ENCODE results near the gene DACT3.

The DACT3 gene

DNA sequence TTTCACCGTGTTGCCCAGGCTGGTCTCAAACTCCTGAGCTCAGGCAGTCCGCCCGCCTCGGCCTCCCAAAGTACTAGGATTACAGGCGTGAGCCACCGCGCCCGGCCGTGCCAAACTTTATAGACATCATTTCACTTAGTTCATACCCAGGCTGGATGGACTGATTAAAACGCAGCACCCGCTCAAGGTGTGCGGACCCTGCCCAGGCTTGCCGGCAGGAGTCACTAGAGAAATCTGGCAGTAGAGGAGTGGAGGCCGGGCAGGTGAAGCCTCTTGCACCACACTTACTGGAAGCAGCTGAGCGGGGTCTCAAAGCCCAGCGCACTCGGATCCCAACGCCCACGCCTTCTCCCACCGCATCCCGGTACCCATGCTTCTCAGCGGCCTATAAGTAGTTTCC, 47.5 kb downstream of the DACT3 start:
- no peak for DNase-seq (ENCODE audit: low read depth, low spot score)

DNA sequence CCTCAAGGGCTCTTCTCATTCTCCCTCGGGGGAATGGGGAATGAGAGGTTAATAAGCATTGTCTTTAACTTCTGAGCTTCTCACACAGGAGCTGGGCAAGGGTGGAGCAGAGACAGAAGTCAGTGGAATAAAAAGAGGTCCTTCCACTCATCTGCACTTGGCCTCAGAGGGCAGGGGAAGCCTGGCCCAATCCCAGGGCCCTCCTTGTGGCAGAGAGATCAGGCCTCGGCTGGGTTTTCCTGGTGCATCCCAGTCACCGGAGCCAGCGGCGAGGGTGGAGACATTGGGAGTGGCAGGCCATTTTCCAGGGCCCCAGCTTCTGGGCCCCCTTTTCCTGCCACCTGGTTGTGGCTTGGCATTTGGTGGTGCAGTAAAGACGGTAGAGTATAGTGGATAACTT, 49.2 kb downstream of the DACT3 start:
- DNase-seq (ENCODE audit: low read depth, low spot score), result no peak

DNA sequence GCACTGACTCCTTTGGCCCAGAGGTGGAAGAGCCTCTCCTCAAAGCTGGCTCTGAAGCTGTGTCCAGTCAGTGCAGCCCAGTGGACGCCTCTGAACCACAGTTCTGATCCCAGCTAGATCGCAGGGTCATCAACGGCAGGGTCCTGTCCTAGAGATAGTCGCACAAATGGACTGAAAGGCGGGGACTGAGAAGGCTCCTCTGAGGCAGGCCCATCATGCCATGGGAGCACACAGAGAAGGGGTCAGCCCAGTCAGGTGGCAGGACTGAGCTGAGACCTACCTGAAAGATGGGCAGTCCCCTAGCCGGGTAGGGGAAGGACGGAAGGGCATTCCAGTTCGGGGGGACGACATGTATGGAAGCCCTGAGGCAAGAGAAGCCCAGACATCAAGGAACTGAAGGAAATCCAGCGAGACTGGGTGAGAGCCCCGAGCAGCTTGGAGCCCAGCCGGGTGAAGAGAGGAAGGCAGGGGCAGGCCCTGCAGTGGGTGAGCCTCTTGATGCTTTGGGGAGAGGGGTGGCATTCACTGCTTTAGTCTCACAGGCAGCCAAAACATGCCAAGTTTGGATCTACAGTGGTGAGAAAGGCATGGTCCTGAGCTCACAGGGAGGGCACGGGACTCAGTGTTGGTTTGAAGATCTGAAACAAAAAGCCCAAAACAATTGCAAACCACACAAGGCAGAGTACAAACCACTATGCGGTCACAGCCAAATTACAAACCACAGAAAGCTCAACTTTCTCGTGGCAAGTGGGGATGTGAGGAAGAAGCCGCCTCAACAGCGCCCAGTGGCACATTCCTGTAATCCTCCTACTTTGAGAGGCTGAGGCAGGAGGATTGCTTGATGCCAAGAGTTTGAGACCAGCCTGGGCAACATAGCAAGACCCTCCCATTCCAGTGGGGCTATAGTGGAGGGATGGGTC, 49.9 kb downstream of the DACT3 start:
- no peak for DNase-seq (ENCODE audit: low read depth, low spot score)

DNA sequence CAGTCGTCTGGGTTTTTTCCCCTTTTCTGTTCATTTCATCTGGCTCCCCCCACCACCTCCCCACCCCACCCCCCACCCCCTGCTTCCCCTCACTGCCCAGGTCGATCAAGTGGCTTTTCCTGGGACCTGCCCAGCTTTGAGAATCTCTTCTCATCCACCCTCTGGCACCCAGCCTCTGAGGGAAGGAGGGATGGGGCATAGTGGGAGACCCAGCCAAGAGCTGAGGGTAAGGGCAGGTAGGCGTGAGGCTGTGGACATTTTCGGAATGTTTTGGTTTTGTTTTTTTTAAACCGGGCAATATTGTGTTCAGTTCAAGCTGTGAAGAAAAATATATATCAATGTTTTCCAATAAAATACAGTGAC, 50.6 kb downstream of the DACT3 start:
- DNase-seq (ENCODE audit: low read depth, low spot score), result no peak

DNA sequence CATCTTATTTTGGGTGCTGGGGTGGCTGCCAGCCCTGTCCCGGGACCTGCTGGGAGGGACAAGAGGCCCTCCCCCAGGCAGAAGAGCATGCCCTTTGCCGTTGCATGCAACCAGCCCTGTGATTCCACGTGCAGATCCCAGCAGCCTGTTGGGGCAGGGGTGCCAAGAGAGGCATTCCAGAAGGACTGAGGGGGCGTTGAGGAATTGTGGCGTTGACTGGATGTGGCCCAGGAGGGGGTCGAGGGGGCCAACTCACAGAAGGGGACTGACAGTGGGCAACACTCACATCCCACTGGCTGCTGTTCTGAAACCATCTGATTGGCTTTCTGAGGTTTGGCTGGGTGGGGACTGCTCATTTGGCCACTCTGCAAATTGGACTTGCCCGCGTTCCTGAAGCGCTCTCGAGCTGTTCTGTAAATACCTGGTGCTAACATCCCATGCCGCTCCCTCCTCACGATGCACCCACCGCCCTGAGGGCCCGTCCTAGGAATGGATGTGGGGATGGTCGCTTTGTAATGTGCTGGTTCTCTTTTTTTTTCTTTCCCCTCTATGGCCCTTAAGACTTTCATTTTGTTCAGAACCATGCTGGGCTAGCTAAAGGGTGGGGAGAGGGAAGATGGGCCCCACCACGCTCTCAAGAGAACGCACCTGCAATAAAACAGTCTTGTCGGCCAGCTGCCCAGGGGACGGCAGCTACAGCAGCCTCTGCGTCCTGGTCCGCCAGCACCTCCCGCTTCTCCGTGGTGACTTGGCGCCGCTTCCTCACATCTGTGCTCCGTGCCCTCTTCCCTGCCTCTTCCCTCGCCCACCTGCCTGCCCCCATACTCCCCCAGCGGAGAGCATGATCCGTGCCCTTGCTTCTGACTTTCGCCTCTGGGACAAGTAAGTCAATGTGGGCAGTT, 51.2 kb downstream of the DACT3 start:
- DNase-seq (ENCODE audit: low read depth, low spot score), result no peak

DNA sequence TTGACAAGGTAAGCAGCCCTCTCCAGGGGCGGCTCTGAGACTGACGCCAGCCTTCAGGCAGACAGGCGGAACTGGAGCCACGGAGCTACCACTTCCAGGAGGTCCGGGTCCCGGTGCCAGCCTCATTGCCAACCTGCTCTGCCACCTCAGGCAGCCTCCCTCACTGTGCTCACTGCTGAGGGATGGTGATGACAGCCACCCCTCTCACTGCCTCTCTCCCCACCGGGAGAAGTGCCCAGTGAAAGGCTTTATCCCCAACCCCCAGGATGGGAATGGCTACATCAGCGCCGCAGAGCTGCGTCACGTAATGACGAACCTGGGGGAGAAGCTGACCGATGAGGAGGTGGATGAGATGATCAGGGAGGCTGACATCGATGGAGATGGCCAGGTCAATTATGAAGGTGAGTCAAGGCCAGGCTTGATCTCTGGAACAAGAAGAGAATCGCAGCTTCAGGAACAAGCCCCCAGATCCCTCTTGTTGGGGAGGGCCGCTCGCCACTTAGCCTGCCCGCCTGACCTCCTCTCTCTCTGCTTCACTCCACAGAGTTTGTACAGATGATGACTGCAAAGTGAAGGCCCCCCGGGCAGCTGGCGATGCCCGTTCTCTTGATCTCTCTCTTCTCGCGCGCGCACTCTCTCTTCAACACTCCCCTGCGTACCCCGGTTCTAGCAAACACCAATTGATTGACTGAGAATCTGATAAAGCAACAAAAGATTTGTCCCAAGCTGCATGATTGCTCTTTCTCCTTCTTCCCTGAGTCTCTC, 52.2 kb downstream of the DACT3 start:
- no peak for DNase-seq (ENCODE audit: low read depth, low spot score)

DNA sequence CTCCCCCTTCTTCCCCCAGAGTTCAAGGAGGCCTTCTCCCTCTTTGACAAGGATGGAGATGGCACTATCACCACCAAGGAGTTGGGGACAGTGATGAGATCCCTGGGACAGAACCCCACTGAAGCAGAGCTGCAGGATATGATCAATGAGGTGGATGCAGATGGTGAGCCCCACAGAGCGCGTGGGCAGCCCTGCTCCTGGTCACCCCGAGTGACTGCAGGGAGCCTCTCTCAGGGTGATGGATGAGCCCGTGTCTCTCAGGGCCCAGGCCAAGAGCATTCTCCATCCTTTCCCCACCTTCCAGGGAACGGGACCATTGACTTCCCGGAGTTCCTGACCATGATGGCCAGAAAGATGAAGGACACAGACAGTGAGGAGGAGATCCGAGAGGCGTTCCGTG, 52.8 kb downstream of the DACT3 start:
- no peak for DNase-seq (ENCODE audit: low read depth, low spot score)

DNA sequence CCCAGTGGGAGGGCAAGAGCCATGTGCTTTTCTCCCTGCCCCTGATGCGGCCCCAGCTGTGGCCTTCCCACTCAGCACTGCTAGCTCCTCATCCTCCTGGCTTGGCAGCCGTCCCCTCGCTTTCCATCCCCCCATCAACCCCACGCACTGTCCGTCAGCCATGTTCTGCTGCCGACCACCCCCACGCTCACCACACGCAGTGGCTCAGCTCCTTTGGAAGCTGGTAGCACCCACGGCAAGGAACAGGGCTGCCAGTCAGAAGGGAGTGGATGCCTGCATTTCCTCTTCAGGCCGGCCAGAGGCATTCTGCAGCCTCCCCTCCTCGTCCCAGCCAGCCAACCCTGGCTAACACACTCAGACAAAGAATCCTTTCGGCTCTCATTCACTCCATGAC, 53.5 kb downstream of the DACT3 start:
- no peak for DNase-seq (ENCODE audit: low read depth, low spot score)

DNA sequence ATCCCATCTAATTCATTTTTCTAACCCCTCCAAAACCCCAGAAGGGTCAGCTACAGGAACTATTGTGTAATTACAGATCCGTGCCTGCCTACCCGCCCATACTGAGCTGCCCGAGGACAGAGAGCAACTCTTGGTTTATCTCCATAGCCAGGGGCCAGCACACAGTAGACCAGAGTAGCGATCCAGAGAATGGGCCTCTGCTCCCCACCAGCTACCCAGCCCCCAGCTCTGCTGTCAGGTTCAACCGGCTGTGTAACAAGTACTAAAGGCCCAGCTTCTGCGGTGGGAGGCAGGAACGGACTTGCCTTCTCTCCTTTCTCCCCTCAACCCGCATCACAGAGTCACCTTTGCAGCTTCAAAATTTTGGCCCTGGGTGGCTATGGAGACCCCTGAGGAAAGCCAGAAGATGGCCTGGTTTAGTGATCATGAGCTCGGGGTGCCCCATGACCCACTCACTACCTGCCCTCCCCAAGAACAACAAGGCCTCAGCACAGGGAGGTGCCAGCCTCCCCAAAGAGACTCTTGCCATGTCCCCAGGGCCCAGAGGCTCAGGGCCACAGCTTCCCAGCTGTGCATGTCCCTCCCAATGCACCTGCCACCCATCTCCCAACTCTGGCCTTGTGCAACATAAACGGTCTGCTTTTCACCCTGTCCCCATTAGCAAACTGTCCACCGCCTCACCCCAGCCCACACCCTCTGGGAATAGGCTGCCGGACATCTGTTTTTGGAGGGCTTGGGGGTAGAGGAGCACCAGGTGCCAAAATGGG, 54.1 kb downstream of the DACT3 start:
- no peak for DNase-seq (ENCODE audit: low read depth, low spot score)

DNA sequence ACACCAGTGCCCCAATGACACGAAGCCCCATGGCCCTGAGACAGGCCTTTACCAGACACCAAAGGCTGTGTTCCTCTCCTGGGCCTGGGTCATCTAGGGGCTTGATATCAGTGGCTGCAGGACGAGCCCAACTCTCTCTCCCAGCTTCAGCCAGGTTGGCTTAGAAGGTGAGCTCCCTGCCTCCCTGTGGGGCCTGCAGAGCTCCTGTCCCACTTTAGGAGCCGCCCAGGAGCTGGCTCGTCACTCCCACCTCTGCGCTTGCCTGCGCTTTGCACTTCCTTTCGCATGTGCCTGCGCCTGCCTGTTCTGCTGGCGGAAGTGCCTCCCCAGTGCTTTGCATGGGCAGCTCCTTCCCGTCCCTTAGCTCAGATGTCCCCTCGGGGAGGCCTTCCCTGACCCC, 55.0 kb downstream of the DACT3 start:
- no peak for DNase-seq (ENCODE audit: low read depth, low spot score)

DNA sequence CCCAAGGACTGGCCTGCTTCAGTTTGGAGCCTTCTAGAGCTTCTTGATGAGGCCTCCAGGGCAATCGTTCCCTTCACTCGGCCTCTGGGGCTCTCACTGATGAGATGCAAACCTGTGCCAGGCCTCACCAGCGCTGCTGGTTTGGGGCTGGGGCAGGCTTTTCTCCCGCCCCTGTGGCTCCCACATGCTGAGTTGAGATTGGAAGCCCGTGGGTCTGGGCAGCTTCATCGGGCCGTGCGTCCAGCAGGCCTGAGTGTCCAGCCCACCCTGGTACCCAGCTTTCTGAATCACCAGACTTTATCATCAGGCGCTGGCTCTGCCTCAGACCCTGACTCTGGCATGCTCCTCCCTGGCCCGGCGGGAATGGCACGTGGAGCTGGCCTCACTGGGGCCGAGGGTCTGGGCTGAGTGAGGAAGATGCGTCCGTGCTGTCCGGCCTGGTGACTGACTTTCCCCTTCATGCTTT, 55.6 kb downstream of the DACT3 start:
- no peak for DNase-seq (ENCODE audit: low read depth, low spot score)

DNA sequence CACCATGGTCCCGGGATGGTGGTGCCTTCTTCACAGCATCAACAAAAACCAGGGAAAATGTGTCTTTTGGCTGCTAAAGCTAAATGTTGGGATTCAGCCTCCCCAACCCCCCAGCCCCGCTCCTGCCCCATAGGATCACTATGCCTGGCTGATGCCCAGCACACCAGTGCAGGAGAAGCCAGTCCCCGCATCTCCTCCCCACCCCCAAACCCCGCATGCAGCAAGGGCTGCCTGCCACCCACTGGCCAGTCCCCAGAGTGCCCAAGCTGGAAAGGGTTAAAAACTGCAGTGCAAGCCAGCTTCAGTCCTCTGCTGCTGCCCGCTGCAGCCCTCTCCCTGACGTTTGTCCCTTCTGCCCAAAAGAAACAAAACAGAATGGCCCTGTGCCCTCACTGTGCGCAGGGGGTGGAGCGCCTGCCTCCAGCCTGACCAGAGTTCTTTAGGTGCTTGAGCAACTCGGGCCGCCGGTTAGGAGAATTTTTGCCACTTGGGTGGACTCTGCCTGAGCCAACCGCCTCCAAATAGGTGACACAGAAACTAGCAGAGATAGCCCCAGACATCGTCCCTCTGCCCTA, 56.1 kb downstream of the DACT3 start:
- no peak for DNase-seq (ENCODE audit: low read depth, low spot score)

DNA sequence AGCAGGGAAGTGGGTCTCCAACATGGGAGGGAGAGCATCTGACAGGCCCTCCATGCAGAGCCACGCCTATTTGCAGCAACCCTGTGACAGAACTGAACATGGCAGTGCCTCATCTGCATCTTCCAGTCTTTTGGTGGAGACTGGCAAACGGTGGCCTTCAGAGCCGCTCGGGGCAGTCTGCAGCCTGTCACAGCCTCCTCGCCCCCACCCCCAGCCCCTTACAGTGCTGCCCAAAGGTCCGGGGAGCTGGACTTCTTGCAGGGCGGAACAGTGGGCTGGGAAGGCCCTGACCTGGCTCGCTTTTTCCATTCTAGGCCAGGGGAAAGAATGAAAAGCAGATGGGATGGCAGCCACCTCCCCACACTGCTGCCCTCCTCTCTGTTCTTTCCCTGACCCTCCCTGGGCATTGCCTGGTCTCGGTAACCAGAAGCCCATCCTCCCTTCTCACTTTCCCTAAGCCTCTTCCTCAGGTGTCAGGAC, 57.2 kb downstream of the DACT3 start:
- DNase-seq (ENCODE audit: low read depth, low spot score), result no peak

DNA sequence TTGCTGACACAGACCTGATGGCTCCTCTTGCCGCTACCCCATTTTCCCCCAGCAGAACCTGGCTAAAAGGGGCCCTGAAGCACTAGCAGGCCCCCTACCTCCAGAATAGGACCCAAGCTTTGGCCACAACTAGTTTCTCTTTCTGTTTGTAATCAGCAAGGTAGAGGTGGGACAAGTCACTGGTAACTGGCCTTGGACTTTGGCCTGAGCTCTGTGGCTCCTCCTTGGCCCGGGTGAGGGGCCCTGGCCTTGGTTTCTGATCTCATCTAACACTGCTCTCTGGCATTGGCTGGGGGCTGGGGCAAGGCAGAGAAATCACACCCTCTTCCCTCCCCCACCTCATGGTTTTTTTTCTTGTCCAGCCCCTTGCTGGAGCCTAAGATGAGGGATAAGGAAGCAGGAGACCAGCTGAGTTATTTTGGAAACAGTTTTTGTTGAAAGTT, 57.8 kb downstream of the DACT3 start:
- no peak for DNase-seq (ENCODE audit: low read depth, low spot score)

DNA sequence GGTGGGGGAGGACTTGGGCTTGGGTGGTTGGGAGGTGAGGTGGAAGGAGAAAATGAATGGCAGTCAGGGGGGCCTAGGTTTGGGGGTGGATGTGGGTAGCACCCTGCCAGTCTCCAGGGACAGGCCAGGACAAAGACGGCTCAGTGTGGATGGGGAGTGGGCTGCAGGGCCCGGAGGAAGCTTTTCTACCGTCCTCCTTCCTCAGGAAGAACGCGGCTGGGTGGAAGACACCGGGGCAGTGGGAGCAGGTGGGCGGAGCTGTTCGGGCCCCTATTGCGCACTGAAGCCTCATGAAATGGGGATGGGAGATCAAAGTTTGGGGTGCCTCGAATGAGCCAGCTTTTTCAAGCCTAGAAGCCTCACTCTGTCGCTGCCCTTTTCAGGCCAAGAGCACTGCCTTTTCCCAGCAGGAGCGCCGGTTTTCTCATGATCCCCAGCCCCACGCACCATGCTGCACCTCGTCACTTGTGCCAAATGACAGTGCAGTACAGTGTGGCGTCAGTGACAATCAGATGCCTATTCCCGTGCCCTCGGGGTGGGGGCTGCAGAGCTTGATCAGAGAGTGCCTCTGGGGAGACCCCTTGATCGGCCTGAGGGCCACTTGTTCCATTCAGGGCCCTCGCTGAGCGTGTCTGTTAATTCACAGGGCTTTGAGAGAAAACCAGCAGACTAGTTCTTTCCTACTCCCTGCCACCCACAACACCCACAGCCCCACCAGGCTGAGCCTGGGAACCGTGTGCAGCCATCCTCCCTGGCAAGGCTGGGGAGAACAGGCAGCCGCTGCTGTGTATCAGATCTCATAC, 58.4 kb downstream of the DACT3 start:
- DNase-seq (ENCODE audit: low read depth, low spot score), result peak; percentile 36

DNA sequence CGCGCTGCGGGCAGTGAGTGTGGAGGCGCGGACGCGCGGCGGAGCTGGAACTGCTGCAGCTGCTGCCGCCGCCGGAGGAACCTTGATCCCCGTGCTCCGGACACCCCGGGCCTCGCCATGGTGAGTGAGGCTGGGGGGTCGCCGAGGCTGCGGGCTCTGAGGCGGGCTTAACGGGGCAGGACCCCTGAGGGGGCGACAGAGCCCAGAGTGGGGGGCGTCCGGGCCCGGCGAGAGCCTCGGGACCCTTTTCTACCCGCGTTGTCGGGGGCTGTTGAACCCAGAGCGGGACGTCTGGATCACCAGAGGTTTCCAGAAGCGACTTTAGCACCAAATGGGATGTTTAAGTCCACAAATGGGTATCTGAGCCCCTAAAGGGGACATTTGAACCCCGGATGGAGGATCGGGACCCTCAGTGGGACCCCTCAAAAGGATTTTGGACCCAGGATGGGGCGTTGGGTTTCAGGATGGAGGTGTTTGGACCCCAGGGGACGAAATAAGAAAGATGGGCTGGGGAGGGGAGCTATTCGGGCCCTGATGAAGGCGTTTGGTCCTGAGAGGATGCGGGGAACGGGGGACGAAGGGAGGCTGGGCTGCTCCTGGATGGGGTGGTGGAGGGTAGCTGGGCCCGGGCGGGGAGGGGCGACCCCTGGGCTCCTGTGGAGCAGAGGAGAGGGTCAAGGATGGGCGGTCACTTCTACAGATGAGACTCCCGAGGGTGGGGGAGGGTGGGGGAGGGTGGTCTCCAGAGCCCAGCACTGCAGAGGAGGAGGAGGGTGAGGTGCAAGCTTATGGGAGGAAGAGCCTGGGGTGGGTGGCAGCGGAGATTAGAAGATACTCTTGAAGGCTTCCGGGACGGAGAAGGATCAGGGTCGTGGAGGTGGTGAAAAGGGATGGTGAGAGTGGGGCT, 59.4 kb downstream of the DACT3 start, which contains the start of gene CALM3:
TSS of gene CALM3 (plus strand) at position 13 of the 907 bp plus-strand sequence. CDS start at position 118, 105 bp downstream.
- DNase-seq (ENCODE audit: low read depth, low spot score), result no peak

DNA sequence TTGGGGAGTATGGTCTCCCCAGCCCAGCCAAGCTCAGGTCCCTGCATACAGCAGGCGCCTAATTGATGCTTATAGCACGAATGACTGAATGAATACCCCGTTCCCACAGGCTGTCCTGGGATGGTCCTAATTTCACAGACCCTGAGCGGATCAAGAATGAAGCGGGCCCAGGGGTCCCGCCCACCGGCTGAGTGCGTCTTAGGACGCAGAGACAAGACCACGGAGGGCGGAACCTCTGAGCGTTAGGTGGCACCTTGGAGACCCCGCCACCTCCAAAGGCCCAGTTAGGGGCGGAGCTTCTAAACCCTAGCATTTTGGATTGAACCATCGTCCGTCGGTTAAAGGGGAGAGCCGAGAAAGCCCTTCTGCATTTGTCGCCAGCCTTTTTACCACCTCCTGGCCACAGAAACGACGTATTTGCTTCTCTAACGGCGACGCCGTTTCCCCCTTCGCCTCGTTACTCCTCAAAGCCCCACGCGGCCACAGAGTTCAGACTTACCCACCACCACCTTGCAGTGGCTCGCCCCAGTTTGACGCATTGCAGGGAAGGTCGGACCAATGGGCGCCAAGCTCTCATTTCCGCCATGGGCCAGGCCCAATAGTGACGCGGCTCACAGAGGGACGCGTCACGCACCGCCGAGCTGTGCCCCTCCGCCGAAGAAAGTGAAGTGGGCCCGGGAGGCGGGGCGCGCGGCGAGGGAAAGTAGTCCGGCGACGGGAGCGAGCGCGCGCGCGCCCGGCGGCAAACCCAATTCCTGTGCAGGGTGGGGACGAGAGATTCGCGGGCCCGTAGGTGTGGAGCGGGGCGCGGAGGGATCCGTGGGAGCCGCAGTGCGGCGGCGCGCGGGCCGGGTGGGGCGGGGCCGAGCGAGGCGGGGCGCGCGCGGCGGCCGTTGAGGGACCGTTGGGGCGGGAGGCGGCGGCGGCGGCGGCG, 60.3 kb downstream of the DACT3 start:
- peak; percentile 90 for DNase-seq (ENCODE audit: low read depth, low spot score)
